ENCODE results near the gene TMEM101.

TMEM101 gene

GRCh38 chr17:43987131-43988021, 27.4 kb downstream of the TMEM101 start:
- TF ChIP-seq CTCF (IDR thresholded peaks at IDR 0.05; ENCODE audit: borderline replicate concordance, extremely low read depth, low read length, poor library complexity, severe bottlenecking) (no peak), EZH2 (IDR thresholded peaks at IDR 0.05; ENCODE audit: borderline replicate concordance, low read depth, low read length, severe bottlenecking) (no peak)
- Histone ChIP-seq H3K4me1 (ENCODE audit: insufficient read depth, low read length) (no peaks in the 10 kb centered on the region), H3K27me3 (ENCODE audit: insufficient read depth, low read length, poor library complexity) (no peaks in the 10 kb centered on the region), H4K20me1 (ENCODE audit: insufficient read depth, low read length) (no peaks in the 10 kb centered on the region), H3K27ac (ENCODE audit: low read length) (no peak overlapping the region), H3K9me3 (ENCODE audit: insufficient read depth, low read length, severe bottlenecking) (no peaks in the 10 kb centered on the region), H3K9ac (ENCODE audit: low read depth, low read length) (no peak overlapping the region), H2AFZ (ENCODE audit: low read depth, low read length) (no peak overlapping the region), H3K4me3 (ENCODE audit: low read depth in 1 of 2, low read length in 2 of 2) (no peak overlapping the region), H3K79me2 (ENCODE audit: insufficient read depth, low read length) (no peaks in the 10 kb centered on the region), H3K4me2 (ENCODE audit: insufficient read depth, low read length) (no peak overlapping the region), H3K36me3 (ENCODE audit: insufficient read depth, low read length) (no peaks in the 10 kb centered on the region)
- DNase-seq (no peak), ATAC-seq (ENCODE audit: insufficient read depth, low read depth) (no peak)

GRCh38 chr17:43986225-43986981, 28.4 kb downstream of the TMEM101 start:
- Histone ChIP-seq H3K36me3 (ENCODE audit: insufficient read depth, low read length) (no peaks in the 10 kb centered on the region), H3K4me3 (ENCODE audit: low read depth in 1 of 2, low read length in 2 of 2) (no peak overlapping the region), H3K9ac (ENCODE audit: low read depth, low read length) (no peak overlapping the region), H2AFZ (ENCODE audit: low read depth, low read length) (no peak overlapping the region), H3K79me2 (ENCODE audit: insufficient read depth, low read length) (no peaks in the 10 kb centered on the region), H3K9me3 (ENCODE audit: insufficient read depth, low read length, severe bottlenecking) (no peaks in the 10 kb centered on the region), H3K4me2 (ENCODE audit: insufficient read depth, low read length) (no peak overlapping the region), H3K27me3 (ENCODE audit: insufficient read depth, low read length, poor library complexity) (no peaks in the 10 kb centered on the region), H3K4me1 (ENCODE audit: insufficient read depth, low read length) (no peaks in the 10 kb centered on the region), H4K20me1 (ENCODE audit: insufficient read depth, low read length) (no peaks in the 10 kb centered on the region), H3K27ac (ENCODE audit: low read length) (no peak overlapping the region)
- TF ChIP-seq EZH2 (IDR thresholded peaks at IDR 0.05; ENCODE audit: borderline replicate concordance, low read depth, low read length, severe bottlenecking) (no peak), CTCF (IDR thresholded peaks at IDR 0.05; ENCODE audit: borderline replicate concordance, extremely low read depth, low read length, poor library complexity, severe bottlenecking) (no peak)
- no peak for ATAC-seq (ENCODE audit: insufficient read depth, low read depth)
- no peak for DNase-seq

GRCh38 chr17:43984521-43984920, 30.2 kb downstream of the TMEM101 start:
- Histone ChIP-seq H3K27ac (ENCODE audit: low read length) (no peak overlapping the region), H3K9ac (ENCODE audit: low read depth, low read length) (no peak overlapping the region), H3K4me3 (ENCODE audit: low read depth in 1 of 2, low read length in 2 of 2) (no peak overlapping the region), H3K9me3 (ENCODE audit: insufficient read depth, low read length, severe bottlenecking) (no peaks in the 10 kb centered on the region), H3K27me3 (ENCODE audit: insufficient read depth, low read length, poor library complexity) (no peaks in the 10 kb centered on the region), H3K4me1 (ENCODE audit: insufficient read depth, low read length) (no peaks in the 10 kb centered on the region), H2AFZ (ENCODE audit: low read depth, low read length) (no peak overlapping the region), H3K4me2 (ENCODE audit: insufficient read depth, low read length) (no peak overlapping the region), H3K79me2 (ENCODE audit: insufficient read depth, low read length) (no peaks in the 10 kb centered on the region), H3K36me3 (ENCODE audit: insufficient read depth, low read length) (no peaks in the 10 kb centered on the region), H4K20me1 (ENCODE audit: insufficient read depth, low read length) (no peaks in the 10 kb centered on the region)
- DNase-seq = no peak
- ATAC-seq (ENCODE audit: insufficient read depth, low read depth) = no peak
- TF ChIP-seq CTCF (IDR thresholded peaks at IDR 0.05; ENCODE audit: borderline replicate concordance, extremely low read depth, low read length, poor library complexity, severe bottlenecking) = no peak
- no peak for TF ChIP-seq EZH2 (IDR thresholded peaks at IDR 0.05; ENCODE audit: borderline replicate concordance, low read depth, low read length, severe bottlenecking)
